ENCODE measurements around the gene SPINK8.
"Not testable (repeated sequence)": the region's sequence is repeated elsewhere in the genome, so short reads cannot be mapped to it uniquely, and the experiment has no call there.

The SPINK8 gene

GRCh38 chr3:48345946-48346572 lies 12.6 kb upstream of the SPINK8 start:
- no peak overlapping the region for H3K27ac ChIP-seq
- CTCF ChIA-PET = no interaction called here
- DNase-seq (ENCODE audit: low spot score) = no peak
- POLR2A ChIA-PET (ENCODE audit: low non-redundant PET) = no interaction called here
- no peak for TF ChIP-seq CTCF (conservative IDR thresholded peaks at IDR 0.05; ENCODE audit: low read depth)

- DNase-seq (ENCODE audit: low spot score) = no peak
- ChIA-PET CTCF (no interaction called here), POLR2A (ENCODE audit: low non-redundant PET) (no interaction called here)
- TF ChIP-seq CTCF (conservative IDR thresholded peaks at IDR 0.05; ENCODE audit: low read depth) = no peak
- H3K27ac ChIP-seq = no peak overlapping the region
Measured at GRCh38 chr3:48344867-48345507, 11.5 kb upstream of the SPINK8 start.

GRCh38 chr3:48343432-48343831 lies 10.0 kb upstream of the SPINK8 start:
- DNase-seq (ENCODE audit: low spot score) = no peak
- POLR2A ChIA-PET (ENCODE audit: low non-redundant PET) = no interaction called here
- TF ChIP-seq CTCF (conservative IDR thresholded peaks at IDR 0.05; ENCODE audit: low read depth) = no peak
- H3K27ac ChIP-seq = no peak overlapping the region
- CTCF ChIA-PET = no interaction called here

- DNase-seq (ENCODE audit: low spot score) = no peak
- no peak for TF ChIP-seq CTCF (conservative IDR thresholded peaks at IDR 0.05; ENCODE audit: low read depth)
- POLR2A ChIA-PET (ENCODE audit: low non-redundant PET) = no interaction called here
- no peak overlapping the region for H3K27ac ChIP-seq
- CTCF ChIA-PET = no interaction called here
Measured at GRCh38 chr3:48338635-48339034, 5.2 kb upstream of the SPINK8 start.

GRCh38 chr3:48337536-48337935 lies 4.1 kb upstream of the SPINK8 start:
- POLR2A ChIA-PET (ENCODE audit: low non-redundant PET); CTCF ChIA-PET; DNase-seq (ENCODE audit: low spot score); H3K27ac ChIP-seq: not testable (repeated sequence)

- H3K27ac ChIP-seq; POLR2A ChIA-PET (ENCODE audit: low non-redundant PET); DNase-seq (ENCODE audit: low spot score); CTCF ChIA-PET: not testable (repeated sequence)
Measured at GRCh38 chr3:48335286-48335685, 1.8 kb upstream of the SPINK8 start.

- ChIA-PET POLR2A (ENCODE audit: low non-redundant PET) (no interaction called here), CTCF (no interaction called here)
- no peak for DNase-seq (ENCODE audit: low spot score)
- no peak overlapping the region for H3K27ac ChIP-seq
- no peak for TF ChIP-seq CTCF (conservative IDR thresholded peaks at IDR 0.05; ENCODE audit: low read depth)
Measured at GRCh38 chr3:48334605-48335004, 1.1 kb upstream of the SPINK8 start.

- POLR2A ChIA-PET (ENCODE audit: low non-redundant PET); DNase-seq (ENCODE audit: low spot score); H3K27ac ChIP-seq; CTCF ChIA-PET: not testable (repeated sequence)
Measured at GRCh38 chr3:48331706-48332435, 1.6 kb downstream of the SPINK8 start.
